Trophoblast cell (in vitro differentiated cells and primary cell): Measurements from ENCODE around the gene OLIG2.

ENCODE experiments used
- DNase-seq, 2 donors: peaks; one replicate each; pipeline ENCODE4 v3.0.0-alpha.2; 2016
- H2AFZ ChIP-seq: 2 replicates; pipeline ENCODE4 v1.6.1; 2013; ENCODE audit warnings: low read length, moderate library complexity, mild to moderate bottlenecking; ENCODE audit not compliant: insufficient read depth, poor library complexity
- H2AK5ac ChIP-seq: 2 replicates; pipeline ENCODE4 v1.6.1; 2013; ENCODE audit warnings: mild to moderate bottlenecking, low read length
- H2BK120ac ChIP-seq: 2 replicates; pipeline ENCODE4 v1.6.1; 2013; ENCODE audit warnings: low read length, mild to moderate bottlenecking, moderate library complexity; ENCODE audit not compliant: insufficient read depth, poor library complexity
- H2BK12ac ChIP-seq: 2 replicates; pipeline ENCODE4 v1.6.1; 2013; ENCODE audit warnings: mild to moderate bottlenecking, low read length, moderate library complexity
- H2BK5ac ChIP-seq: 2 replicates; pipeline ENCODE4 v1.6.1; 2013; ENCODE audit warnings: low read length, low read depth, moderate library complexity, mild to moderate bottlenecking; ENCODE audit not compliant: poor library complexity
- H3K14ac ChIP-seq: 2 replicates; pipeline ENCODE4 v1.6.1; 2013; ENCODE audit warnings: mild to moderate bottlenecking, low read length
- H3K18ac ChIP-seq: 2 replicates; pipeline ENCODE4 v1.6.1; 2013; ENCODE audit warnings: mild to moderate bottlenecking, low read length
- H3K23ac ChIP-seq: 2 replicates; pipeline ENCODE4 v1.6.1; 2013; ENCODE audit warnings: low read length
- H3K27ac ChIP-seq: 2 replicates; pipeline ENCODE4 v1.5.1; 2013; ENCODE audit warnings: low read depth, mild to moderate bottlenecking, inconsistent platforms, low read length, moderate library complexity
- H3K27me3 ChIP-seq: 2 replicates; pipeline ENCODE4 v1.6.1; 2013; ENCODE audit warnings: inconsistent platforms, mild to moderate bottlenecking, low read length, moderate library complexity; ENCODE audit not compliant: insufficient read depth
- H3K36me3 ChIP-seq, 2 experiments: 1 replicate in 1 of 2; 2 replicates in 1 of 2; pipeline ENCODE4 v1.6.1; 2013; ENCODE audit warnings: low read length in 2 of 2, mild to moderate bottlenecking in 2 of 2, moderate library complexity in 1 of 2; ENCODE audit not compliant: insufficient read depth in 2 of 2, control insufficient read depth in 1 of 2
- H3K4ac ChIP-seq: 2 replicates; pipeline ENCODE4 v1.6.1; 2013; ENCODE audit warnings: low read depth, mild to moderate bottlenecking, low read length, moderate library complexity
- H3K4me1 ChIP-seq, 2 experiments: 1 replicate in 1 of 2; 2 replicates in 1 of 2; pipeline ENCODE4 v1.6.1; 2013; ENCODE audit warnings: low read length in 2 of 2, mild to moderate bottlenecking in 2 of 2, moderate library complexity in 1 of 2; ENCODE audit not compliant: insufficient read depth in 2 of 2, control insufficient read depth in 1 of 2
- H3K4me2 ChIP-seq: 2 replicates; pipeline ENCODE4 v1.6.1; 2013; ENCODE audit warnings: inconsistent platforms, mild to moderate bottlenecking, low read length, moderate library complexity
- H3K4me3 ChIP-seq: 2 replicates; pipeline ENCODE4 v1.5.1; 2013; ENCODE audit warnings: mild to moderate bottlenecking, low read depth, low read length, inconsistent platforms
- H3K79me1 ChIP-seq: one replicate; pipeline ENCODE4 v1.6.1; 2013; ENCODE audit warnings: low read length
- H3K79me2 ChIP-seq: 2 replicates; pipeline ENCODE4 v1.6.1; 2013; ENCODE audit warnings: low read length, mild to moderate bottlenecking; ENCODE audit not compliant: control insufficient read depth, insufficient read depth, poor library complexity
- H3K9ac ChIP-seq: 2 replicates; pipeline ENCODE4 v1.6.1; 2013; ENCODE audit warnings: mild to moderate bottlenecking, low read length
- H3K9me3 ChIP-seq: 2 replicates; pipeline ENCODE4 v1.6.1; 2013; ENCODE audit warnings: low read depth, mild to moderate bottlenecking, control low read depth, inconsistent platforms, low read length; ENCODE audit not compliant: insufficient read depth
- H4K12ac ChIP-seq: 2 replicates; pipeline ENCODE4 v1.6.1; 2013; ENCODE audit warnings: low read depth, mild to moderate bottlenecking, low read length, moderate library complexity
- H4K8ac ChIP-seq: 2 replicates; pipeline ENCODE4 v1.6.1; 2013; ENCODE audit warnings: low read depth, mild to moderate bottlenecking, low read length, moderate library complexity
- H4K91ac ChIP-seq: one replicate; pipeline ENCODE4 v1.6.1; 2013; ENCODE audit warnings: low read depth, mild to moderate bottlenecking, low read length, moderate library complexity
- WGBS: extraction: QIAGEN DNeasy Blood & Tissue Kit; methylation state at CpG from one replicate; pipeline ENCODE4 v1.1.7; 2013; ENCODE audit warnings: missing lambda C conversion rate; ENCODE audit not compliant: insufficient read length, insufficient coverage; ENCODE audit errors: extremely low coverage; 5-methylcytosine and 5-hydroxymethylcytosine counted together

The OLIG2 gene

GRCh38 chr21:33071770-33072306 is 46.1 kb downstream of the OLIG2 start:
- Histone ChIP-seq H3K9ac (no peak overlapping the region), H2BK120ac (no peak overlapping the region), H3K27me3 (peaks cover 59% of the 10 kb centered on the region), H3K18ac (no peak overlapping the region), H3K79me1 (no peaks in the 10 kb centered on the region), H2AFZ (no peak overlapping the region), H3K4me1 (peaks cover 16 to 22% of the 10 kb centered on the region in 2 experiments), H3K4me2 (peak overlapping the region; percentile 86), H3K36me3 (no peaks in the 10 kb centered on the region), H3K4me3 (peak overlapping the region; percentile 37), H3K27ac (no peak overlapping the region), H2BK12ac (no peak overlapping the region), H3K79me2 (no peaks in the 10 kb centered on the region), H3K14ac (no peak overlapping the region), H3K23ac (no peak overlapping the region), H2BK5ac (no peak overlapping the region), H4K8ac (no peak overlapping the region), H3K4ac (no peak overlapping the region), H2AK5ac (no peak overlapping the region), H4K12ac (no peak overlapping the region), H3K9me3 (no peaks in the 10 kb centered on the region), H4K91ac (no peak overlapping the region)
- DNase-seq, result peak in 1 of 2 donors; percentile 56
- no CpG with 5 or more reads among the region's 38 CpGs for WGBS

DNA sequence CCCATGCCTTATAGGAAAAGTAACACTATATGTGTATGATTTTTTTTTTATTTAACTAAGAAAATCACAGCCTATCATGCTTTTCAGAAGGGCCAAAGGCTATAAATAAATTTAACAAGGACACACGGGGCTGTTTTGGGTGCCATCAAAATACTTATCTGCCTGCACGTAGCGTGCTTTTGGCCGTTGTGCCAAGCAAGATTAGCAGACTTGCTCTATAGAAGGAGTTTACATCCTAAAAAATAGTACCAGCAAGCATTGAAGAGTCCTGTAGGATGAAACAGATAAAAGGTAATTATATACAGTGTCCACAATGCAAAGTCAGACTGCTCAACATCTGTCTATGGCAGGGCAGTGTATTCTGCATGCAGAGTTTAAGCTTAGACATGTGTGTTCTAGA is 47.9 kb downstream of the OLIG2 start:
- no peaks in the 10 kb centered on the region for H3K79me1 ChIP-seq
- no peak for DNase-seq
- no peak overlapping the region for H3K18ac ChIP-seq
- H3K4me3 ChIP-seq, result no peak overlapping the region
- H3K27me3 ChIP-seq, result peaks cover 50% of the 10 kb centered on the region
- H3K23ac ChIP-seq, result no peak overlapping the region
- no peaks in the 10 kb centered on the region for H3K79me2 ChIP-seq
- no peaks in the 10 kb centered on the region for H3K9me3 ChIP-seq
- no peak overlapping the region for H2BK12ac ChIP-seq
- no peak overlapping the region for H3K9ac ChIP-seq
- no peak overlapping the region for H3K4ac ChIP-seq
- H4K8ac ChIP-seq, result no peak overlapping the region
- no peak overlapping the region for H4K91ac ChIP-seq
- peaks cover 18 to 22% of the 10 kb centered on the region in 2 experiments for H3K4me1 ChIP-seq
- no peak overlapping the region for H2BK120ac ChIP-seq
- H2AFZ ChIP-seq, result no peak overlapping the region
- no peaks in the 10 kb centered on the region for H3K36me3 ChIP-seq
- H3K27ac ChIP-seq, result no peak overlapping the region
- H2AK5ac ChIP-seq, result no peak overlapping the region
- H4K12ac ChIP-seq, result no peak overlapping the region
- H3K14ac ChIP-seq, result no peak overlapping the region
- WGBS, result no CpG with 5 or more reads among the region's 4 CpGs
- H3K4me2 ChIP-seq, result no peak overlapping the region
- H2BK5ac ChIP-seq, result no peak overlapping the region

GRCh38 chr21:33075128-33075527 is 49.4 kb downstream of the OLIG2 start:
- H2BK12ac ChIP-seq, result no peak overlapping the region
- H3K4me1 ChIP-seq, result peaks cover 19 to 25% of the 10 kb centered on the region in 2 experiments
- no peak overlapping the region for H2BK120ac ChIP-seq
- no peak overlapping the region for H3K14ac ChIP-seq
- no peak overlapping the region for H2AFZ ChIP-seq
- H4K8ac ChIP-seq, result no peak overlapping the region
- H3K9ac ChIP-seq, result no peak overlapping the region
- DNase-seq, result peak; percentile 22 to 74
- no CpG with 5 or more reads among the region's 9 CpGs for WGBS
- no peak overlapping the region for H3K27ac ChIP-seq
- no peak overlapping the region for H3K23ac ChIP-seq
- no peaks in the 10 kb centered on the region for H3K79me1 ChIP-seq
- H3K4me2 ChIP-seq, result peak overlapping the region; percentile 41
- no peak overlapping the region for H3K4ac ChIP-seq
- no peaks in the 10 kb centered on the region for H3K36me3 ChIP-seq
- no peak overlapping the region for H2BK5ac ChIP-seq
- H3K79me2 ChIP-seq, result no peaks in the 10 kb centered on the region
- H4K91ac ChIP-seq, result no peak overlapping the region
- H2AK5ac ChIP-seq, result no peak overlapping the region
- H3K27me3 ChIP-seq, result peaks cover 37% of the 10 kb centered on the region
- H4K12ac ChIP-seq, result no peak overlapping the region
- no peaks in the 10 kb centered on the region for H3K9me3 ChIP-seq
- H3K4me3 ChIP-seq, result no peak overlapping the region
- no peak overlapping the region for H3K18ac ChIP-seq

GRCh38 chr21:33075596-33076195 is 50.0 kb downstream of the OLIG2 start:
- Histone ChIP-seq H4K12ac (no peak overlapping the region), H2BK120ac (no peak overlapping the region), H3K18ac (peak overlapping the region; percentile 3), H4K91ac (no peak overlapping the region), H3K79me1 (no peaks in the 10 kb centered on the region), H3K9me3 (no peaks in the 10 kb centered on the region), H3K36me3 (no peaks in the 10 kb centered on the region), H2AFZ (no peak overlapping the region), H3K4me3 (no peak overlapping the region), H3K4ac (no peak overlapping the region), H4K8ac (no peak overlapping the region), H3K79me2 (no peaks in the 10 kb centered on the region), H3K23ac (no peak overlapping the region), H3K14ac (no peak overlapping the region), H3K27ac (no peak overlapping the region), H3K4me2 (no peak overlapping the region), H2BK5ac (no peak overlapping the region), H2BK12ac (no peak overlapping the region), H2AK5ac (no peak overlapping the region), H3K27me3 (peaks cover 31% of the 10 kb centered on the region), H3K4me1 (peaks cover 17 to 20% of the 10 kb centered on the region in 2 experiments), H3K9ac (no peak overlapping the region)
- DNase-seq, result no peak
- WGBS, result no CpG with 5 or more reads among the region's 11 CpGs
